Natural killer cell (primary cell): Measurements from ENCODE around the gene TMEM129. TPM values are rescaled to one million over a fixed set of nuclear protein-coding genes. Genes with fewer than 3 reads are reported as not detected.

Source experiments
- ATAC-seq, 3 donors: fragments of 150-1000 bp in 2 of 3; fragments of 200-7000 bp in 1 of 3; cut with Tn5 transposase; 1 replicate in 1 of 3; 2 replicates in 2 of 3; pipeline ENCODE4 v1.10.0; 2021; ENCODE audit warnings: mild to moderate bottlenecking in 2 of 3, moderate library complexity in 2 of 3
- DNase-seq, 2 donors: peaks; one replicate each; pipeline versions ENCODE4 v3.0.0 to v3.0.0-alpha.2; 2013 to 2021; ENCODE audit warnings: mixed read lengths in 1 of 2
- H3K27ac ChIP-seq: one replicate; pipeline ENCODE4 v1.5.1; 2013; ENCODE audit warnings: mild to moderate bottlenecking, low read length
- H3K27me3 ChIP-seq: one replicate; pipeline ENCODE4 v1.6.1; 2013; ENCODE audit warnings: low read length; ENCODE audit not compliant: control insufficient read depth, insufficient read depth
- H3K36me3 ChIP-seq: one replicate; pipeline ENCODE4 v1.6.1; 2013; ENCODE audit warnings: low read length; ENCODE audit not compliant: control insufficient read depth, insufficient read depth
- H3K4me1 ChIP-seq: one replicate; pipeline ENCODE4 v1.6.1; 2013; ENCODE audit warnings: low read length; ENCODE audit not compliant: control insufficient read depth, insufficient read depth
- H3K4me3 ChIP-seq: one replicate; pipeline ENCODE4 v1.5.1; 2013; ENCODE audit warnings: low read length
- H3K9me3 ChIP-seq: one replicate; pipeline ENCODE4 v1.6.1; 2013; ENCODE audit warnings: low read length; ENCODE audit not compliant: control insufficient read depth, insufficient read depth
- H3K27ac Mint-ChIP-seq, 2 donors: one replicate each; pipeline ENCODE4 v1.8.0; 2022; ENCODE audit warnings: mild to moderate bottlenecking in 2 of 2, mixed read lengths in 2 of 2, moderate library complexity in 1 of 2
- H3K27me3 Mint-ChIP-seq, 2 donors: one replicate each; pipeline ENCODE4 v1.8.0; 2022; ENCODE audit warnings: low read depth in 2 of 2, mixed read lengths in 2 of 2
- H3K36me3 Mint-ChIP-seq: one replicate; pipeline ENCODE4 v1.8.0; 2022; ENCODE audit warnings: mixed read lengths
- H3K4me1 Mint-ChIP-seq, 2 donors: one replicate each; pipeline ENCODE4 v1.8.0; 2022; ENCODE audit warnings: mixed read lengths in 2 of 2
- H3K4me3 Mint-ChIP-seq: one replicate; pipeline ENCODE4 v1.8.0; 2022; ENCODE audit warnings: mild to moderate bottlenecking, moderate library complexity, mixed read lengths
- H3K9me3 Mint-ChIP-seq, 2 donors: one replicate each; pipeline ENCODE4 v1.8.0; 2022; ENCODE audit warnings: mixed read lengths in 2 of 2
- WGBS: methylation state at CpG from one replicate; pipeline ENCODE4 v1.1.7; 2013; ENCODE audit warnings: missing lambda C conversion rate; ENCODE audit not compliant: insufficient coverage; 5-methylcytosine and 5-hydroxymethylcytosine counted together
- intact Hi-C: fragments of 100-400 bp; cut with micrococcal nuclease; formaldehyde crosslinking; loops from one replicate; pipeline ENCODE4 v1.14.2; 2022
- total RNA-seq, 4 donors: library from RNA; stranded (reverse); fragments of 120-200 nt in 1 of 4; gene quantifications; one replicate each; pipeline versions ENCODE4 v1.2.3 to v1.2.4, GENCODE V29; 2013 to 2022
- TF ChIP-seq, protein P1 (sequence below): fragments of 200-600 bp; IDR thresholded peaks from one replicate; pipeline ENCODE4 v1.8.0; 2022; ENCODE audit warnings: antibody characterized with exemption

The TMEM129 gene
- total RNA-seq, 3 donors from 2014 or later (not counting 1 experiment from before 2014, with no cell fraction given), result 18.2 to 26.9 (median 20.8) TPM

DNA sequence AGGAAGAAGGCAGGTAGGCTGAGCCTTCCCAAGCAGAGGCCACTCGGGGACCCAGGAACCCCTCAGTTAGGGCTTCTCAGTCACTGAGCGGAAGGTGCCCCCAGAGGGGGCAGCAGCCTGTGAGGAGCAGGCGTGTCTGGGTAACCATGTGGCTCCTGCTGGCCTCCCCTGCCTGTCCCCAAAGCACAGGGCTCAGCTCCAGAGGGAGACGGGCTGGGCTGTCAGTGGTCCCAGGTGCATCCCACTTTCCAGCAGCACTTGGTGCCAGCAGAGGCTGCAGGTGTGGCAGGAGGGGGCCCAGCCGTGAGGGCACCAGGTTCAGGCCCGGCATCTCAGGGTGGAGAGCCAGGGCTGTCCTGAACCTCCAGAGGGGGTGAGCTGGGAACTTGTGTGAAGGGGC, 22.9 kb upstream of the TMEM129 start:
- no peaks in the 10 kb centered on the region for H3K27me3 ChIP-seq
- WGBS, result 96% methylated on average over 6 of the region's 6 CpGs
- H3K27ac Mint-ChIP-seq, result no peak overlapping the region
- peaks cover 10% of the 10 kb centered on the region for H3K4me1 ChIP-seq
- ATAC-seq, result no peak
- no peak overlapping the region for H3K4me3 ChIP-seq
- TF ChIP-seq, protein P1, sequence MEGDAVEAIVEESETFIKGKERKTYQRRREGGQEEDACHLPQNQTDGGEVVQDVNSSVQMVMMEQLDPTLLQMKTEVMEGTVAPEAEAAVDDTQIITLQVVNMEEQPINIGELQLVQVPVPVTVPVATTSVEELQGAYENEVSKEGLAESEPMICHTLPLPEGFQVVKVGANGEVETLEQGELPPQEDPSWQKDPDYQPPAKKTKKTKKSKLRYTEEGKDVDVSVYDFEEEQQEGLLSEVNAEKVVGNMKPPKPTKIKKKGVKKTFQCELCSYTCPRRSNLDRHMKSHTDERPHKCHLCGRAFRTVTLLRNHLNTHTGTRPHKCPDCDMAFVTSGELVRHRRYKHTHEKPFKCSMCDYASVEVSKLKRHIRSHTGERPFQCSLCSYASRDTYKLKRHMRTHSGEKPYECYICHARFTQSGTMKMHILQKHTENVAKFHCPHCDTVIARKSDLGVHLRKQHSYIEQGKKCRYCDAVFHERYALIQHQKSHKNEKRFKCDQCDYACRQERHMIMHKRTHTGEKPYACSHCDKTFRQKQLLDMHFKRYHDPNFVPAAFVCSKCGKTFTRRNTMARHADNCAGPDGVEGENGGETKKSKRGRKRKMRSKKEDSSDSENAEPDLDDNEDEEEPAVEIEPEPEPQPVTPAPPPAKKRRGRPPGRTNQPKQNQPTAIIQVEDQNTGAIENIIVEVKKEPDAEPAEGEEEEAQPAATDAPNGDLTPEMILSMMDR, result no peak
- H3K27me3 Mint-ChIP-seq, result no peaks in the 10 kb centered on the region
- H3K9me3 ChIP-seq, result no peaks in the 10 kb centered on the region
- no peak for DNase-seq
- H3K36me3 ChIP-seq, result peaks cover 14% of the 10 kb centered on the region
- H3K27ac ChIP-seq, result no peak overlapping the region
- H3K4me1 Mint-ChIP-seq, result no peaks in the 10 kb centered on the region
- intact Hi-C loops, result loop anchor here (10.0 kb wide), 1 partner anchor 71 kb away; no protein-coding TSS in a partner anchor
- H3K36me3 Mint-ChIP-seq, result no peaks in the 10 kb centered on the region
- H3K9me3 Mint-ChIP-seq, result no peaks in the 10 kb centered on the region
- no peak overlapping the region for H3K4me3 Mint-ChIP-seq

DNA sequence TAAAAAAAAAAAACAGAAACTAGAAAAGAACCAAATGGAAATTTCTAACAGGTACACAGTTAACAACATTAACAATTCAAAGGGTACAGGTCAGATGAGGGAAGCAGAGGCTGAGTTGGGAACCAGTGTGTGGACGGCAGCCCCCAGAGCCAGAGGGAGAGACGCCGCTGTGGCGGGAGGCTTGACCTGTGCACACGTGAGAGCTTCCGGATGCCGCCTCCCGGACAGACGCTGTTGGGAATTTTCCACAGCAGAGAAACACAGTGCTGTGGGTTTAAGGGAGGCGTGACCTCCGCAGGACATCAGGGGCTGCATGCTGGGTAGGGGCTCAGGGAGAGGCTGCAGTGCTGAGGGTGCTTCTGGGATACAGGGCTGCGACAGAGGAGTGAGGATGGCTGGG, 22.4 kb upstream of the TMEM129 start:
- Histone ChIP-seq H3K4me1 (peaks cover 7% of the 10 kb centered on the region), H3K27ac (no peak overlapping the region), H3K27me3 (no peaks in the 10 kb centered on the region), H3K4me3 (no peak overlapping the region), H3K9me3 (peaks cover 3% of the 10 kb centered on the region), H3K36me3 (peaks cover 15% of the 10 kb centered on the region)
- Mint-ChIP-seq H3K36me3 (peaks cover 4% of the 10 kb centered on the region), H3K9me3 (peaks cover 3% of the 10 kb centered on the region in 2 donors), H3K4me1 (no peaks in the 10 kb centered on the region), H3K27me3 (no peaks in the 10 kb centered on the region), H3K27ac (no peak overlapping the region), H3K4me3 (no peak overlapping the region)
- no peak for ATAC-seq
- 83% methylated on average over 12 of the region's 12 CpGs for WGBS
- intact Hi-C loops, result loop anchor here (10.0 kb wide), 1 partner anchor 71 kb away; no protein-coding TSS in a partner anchor
- TF ChIP-seq, protein P1, result no peak
- no peak for DNase-seq

DNA sequence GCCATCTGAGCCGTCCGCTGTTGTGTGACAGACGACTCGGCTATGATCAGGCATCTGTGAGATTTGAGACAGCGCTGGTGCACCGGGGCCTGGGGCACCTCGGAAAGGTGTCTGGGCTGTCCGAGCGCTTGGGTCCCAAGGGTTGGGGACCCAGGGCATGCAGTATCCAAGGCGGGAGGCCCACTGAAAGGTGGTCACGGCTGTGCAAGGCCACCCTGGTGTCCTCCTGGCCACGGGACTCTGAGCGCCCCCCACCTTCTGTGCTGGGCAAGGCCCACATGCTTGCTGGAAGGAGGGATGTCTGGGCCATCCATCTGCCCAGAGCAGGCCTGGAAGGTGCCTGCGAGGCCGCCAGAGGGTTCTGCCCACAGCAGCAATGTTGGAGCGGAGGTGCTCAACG, 20.1 kb upstream of the TMEM129 start:
- ATAC-seq, result no peak
- DNase-seq, result no peak
- peaks cover 35% of the 10 kb centered on the region for H3K36me3 ChIP-seq
- Mint-ChIP-seq H3K27me3 (no peaks in the 10 kb centered on the region), H3K27ac (no peak overlapping the region), H3K4me3 (no peak overlapping the region), H3K36me3 (peaks cover 7% of the 10 kb centered on the region), H3K9me3 (peaks cover 4 to 5% of the 10 kb centered on the region in 2 donors), H3K4me1 (no peaks in the 10 kb centered on the region)
- TF ChIP-seq, protein P1, result no peak
- H3K27ac ChIP-seq, result no peak overlapping the region
- intact Hi-C loops, result loop anchor here (10.0 kb wide), 1 partner anchor 74 kb away; no protein-coding TSS in a partner anchor
- peaks cover 12% of the 10 kb centered on the region for H3K9me3 ChIP-seq
- no peaks in the 10 kb centered on the region for H3K4me1 ChIP-seq
- H3K4me3 ChIP-seq, result no peak overlapping the region
- WGBS, result 95% methylated on average over 17 of the region's 17 CpGs
- no peaks in the 10 kb centered on the region for H3K27me3 ChIP-seq

DNA sequence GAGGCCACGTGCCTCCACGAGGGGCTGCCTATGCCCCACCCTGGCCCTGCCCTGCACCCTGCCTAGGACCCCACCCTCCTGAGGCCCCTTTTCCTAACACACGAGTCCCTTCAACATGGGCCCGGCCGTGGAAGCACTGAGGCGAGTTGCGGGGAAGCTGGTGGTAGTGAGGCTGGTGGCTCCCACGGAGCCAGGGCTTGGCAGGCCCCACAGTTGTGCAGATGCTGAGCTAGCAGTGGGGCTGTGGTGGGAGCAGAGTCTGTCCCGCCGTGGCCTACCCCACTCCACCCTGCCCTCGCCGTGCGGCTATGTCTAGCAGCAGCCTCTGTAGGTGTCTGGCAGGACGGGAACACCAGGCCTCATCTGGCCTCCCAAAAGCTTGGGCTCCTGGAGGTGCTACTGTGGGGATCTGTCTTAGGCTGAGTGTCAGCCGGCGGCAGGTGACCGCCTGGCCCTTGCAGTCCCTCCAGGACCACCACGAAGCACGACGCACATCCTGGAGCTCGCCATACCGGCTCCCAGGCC, 19.0 kb upstream of the TMEM129 start:
- H3K4me3 Mint-ChIP-seq, result no peak overlapping the region

More for the DNA sequence above, 19.0 kb upstream of the TMEM129 start:
- TF ChIP-seq, protein P1, result no peak
- intact Hi-C loops, result loop anchor here (10.0 kb wide), 1 partner anchor 75 kb away; no protein-coding TSS in a partner anchor
- Mint-ChIP-seq H3K36me3 (peaks cover 7% of the 10 kb centered on the region), H3K4me1 (no peaks in the 10 kb centered on the region), H3K27ac (no peak overlapping the region), H3K9me3 (peaks cover 4 to 5% of the 10 kb centered on the region in 2 donors), H3K27me3 (no peaks in the 10 kb centered on the region)
- H3K36me3 ChIP-seq, result peaks cover 42% of the 10 kb centered on the region
- WGBS, result 96% methylated on average over 21 of the region's 22 CpGs
- no peaks in the 10 kb centered on the region for H3K27me3 ChIP-seq
- no peaks in the 10 kb centered on the region for H3K4me1 ChIP-seq
- peaks cover 12% of the 10 kb centered on the region for H3K9me3 ChIP-seq
- H3K27ac ChIP-seq, result no peak overlapping the region
- no peak overlapping the region for H3K4me3 ChIP-seq
- DNase-seq (no peak), ATAC-seq (no peak)
